Fibroblast of the aortic adventitia (primary cell): ENCODE data around the gene C14orf119. TPM values are rescaled to one million over a fixed set of nuclear protein-coding genes. Genes with fewer than 3 reads are reported as not detected.
A peak's percentile ranks its signal among the peaks of the same experiment; 100 is the strongest.

ENCODE experiments used
- DNase-seq: peaks from one replicate; pipeline ENCODE4 v3.0.0-alpha.2; 2010; ENCODE audit warnings: low read depth
- H3K4me3 ChIP-seq: 2 replicates; pipeline ENCODE4 v1.5.1; 2011; ENCODE audit warnings: low read depth, mild to moderate bottlenecking, control low read depth, low read length, moderate library complexity
- CTCF ChIP-seq: IDR thresholded peaks from 2 replicates; pipeline ENCODE4 v1.5.1; 2011; ENCODE audit warnings: mild to moderate bottlenecking, low read length, control low read depth, inconsistent platforms; ENCODE audit not compliant: insufficient read depth
- total RNA-seq: library from RNA; depleted of rRNA; stranded (reverse); fragments of >200 nt; gene quantifications from 2 replicates; pipeline ENCODE4 v1.2.3, GENCODE V29; 2012; ENCODE audit warnings: low replicate concordance

The C14orf119 gene
- total RNA-seq, 1 donor, result 60.2 TPM

GRCh38 chr14:23077962-23078361 is 17.3 kb upstream of the C14orf119 start:
- TF ChIP-seq CTCF, result no peak
- no peak for DNase-seq
- H3K4me3 ChIP-seq, result no peak overlapping the region

GRCh38 chr14:23078692-23079116 is 16.6 kb upstream of the C14orf119 start:
- no peak overlapping the region for H3K4me3 ChIP-seq
- peak; percentile 21 for TF ChIP-seq CTCF
- peak; percentile 97 for DNase-seq

GRCh38 chr14:23079716-23080115 is 15.6 kb upstream of the C14orf119 start:
- no peak overlapping the region for H3K4me3 ChIP-seq
- no peak for DNase-seq
- TF ChIP-seq CTCF, result no peak

- no peak for TF ChIP-seq CTCF
- no peak for DNase-seq
- no peak overlapping the region for H3K4me3 ChIP-seq
These were observed 14.8 kb upstream of the C14orf119 start for GRCh38 chr14:23080474-23080873.

GRCh38 chr14:23085458-23085857 is 9.8 kb upstream of the C14orf119 start:
- no peak overlapping the region for H3K4me3 ChIP-seq
- TF ChIP-seq CTCF, result no peak
- DNase-seq, result no peak

GRCh38 chr14:23086565-23086964 is 8.7 kb upstream of the C14orf119 start:
- no peak overlapping the region for H3K4me3 ChIP-seq
- no peak for TF ChIP-seq CTCF
- DNase-seq, result no peak

- no peak for DNase-seq
- H3K4me3 ChIP-seq, result no peak overlapping the region
- TF ChIP-seq CTCF, result no peak
These were observed 5.6 kb upstream of the C14orf119 start for GRCh38 chr14:23089498-23090253.
